CD4-positive, alpha-beta memory T cell (primary cell): ENCODE results near the gene CMIP. TPM values are rescaled to one million over a fixed set of nuclear protein-coding genes. Genes with fewer than 3 reads are reported as not detected.

Source experiments
- CTCF ChIA-PET: fragments of 350-600 bp; sonication (Branson Sonifier 250); formaldehyde crosslinking; loops from one replicate; lab custom pipeline; 2021; ENCODE audit warnings: inconsistent platforms; ENCODE audit not compliant: partially characterized antibody; lab: Charles Lee
- POLR2A ChIA-PET: fragments of 350-600 bp; sonication (Branson Sonifier 250); formaldehyde crosslinking; loops from one replicate; lab custom pipeline; 2021; ENCODE audit not compliant: partially characterized antibody; lab: Charles Lee
- DNase-seq, 5 donors: peaks; one replicate each; pipeline versions ENCODE4 v3.0.0 to v3.0.0-alpha.2; 2020 to 2022; ENCODE audit warnings: mixed read lengths in 1 of 5
- H3K27ac ChIP-seq: one replicate; pipeline ENCODE4 v1.7.0; 2013; ENCODE audit warnings: low read depth, low read length
- H3K27me3 ChIP-seq: 2 replicates; pipeline ENCODE4 v1.7.0; 2013; ENCODE audit warnings: mild to moderate bottlenecking, low read length, moderate library complexity; ENCODE audit not compliant: insufficient read depth
- H3K36me3 ChIP-seq: 2 replicates; pipeline ENCODE4 v1.7.0; 2013; ENCODE audit warnings: mild to moderate bottlenecking, low read length, moderate library complexity; ENCODE audit not compliant: insufficient read depth
- H3K4me1 ChIP-seq: 2 replicates; pipeline ENCODE4 v1.7.0; 2013; ENCODE audit warnings: mild to moderate bottlenecking, low read length, moderate library complexity; ENCODE audit not compliant: insufficient read depth
- H3K4me3 ChIP-seq, 2 donors: one replicate each; pipeline ENCODE4 v1.7.0; 2013; ENCODE audit warnings: low read length in 2 of 2, mild to moderate bottlenecking in 1 of 2
- H3K9me3 ChIP-seq, 2 donors: one replicate each; pipeline ENCODE4 v1.7.0; 2013; ENCODE audit warnings: low read length in 2 of 2, control low read depth in 1 of 2; ENCODE audit not compliant: control insufficient read depth in 1 of 2
- H3K27ac Mint-ChIP-seq, 7 donors: one replicate each; pipeline ENCODE4 v1.8.0; 2020 to 2021; ENCODE audit warnings: mixed read lengths in 7 of 7, mild to moderate bottlenecking in 6 of 7, inconsistent platforms in 3 of 7, moderate library complexity in 3 of 7
- H3K27me3 Mint-ChIP-seq, 2 donors: one replicate each; pipeline ENCODE4 v1.8.0; 2020 to 2021; ENCODE audit warnings: mixed read lengths in 2 of 2
- H3K36me3 Mint-ChIP-seq, 2 donors: one replicate each; pipeline ENCODE4 v1.8.0; 2020 to 2021; ENCODE audit warnings: mixed read lengths in 2 of 2, inconsistent platforms in 1 of 2, mild to moderate bottlenecking in 1 of 2
- H3K4me1 Mint-ChIP-seq, 4 donors: one replicate each; pipeline ENCODE4 v1.8.0; 2020 to 2021; ENCODE audit warnings: mixed read lengths in 4 of 4, mild to moderate bottlenecking in 1 of 4
- H3K4me3 Mint-ChIP-seq, 8 donors: one replicate each; pipeline ENCODE4 v1.8.0; 2020 to 2021; ENCODE audit warnings: mixed read lengths in 8 of 8, mild to moderate bottlenecking in 7 of 8, moderate library complexity in 6 of 8, inconsistent platforms in 3 of 8
- H3K9me3 Mint-ChIP-seq, 8 donors: one replicate each; pipeline ENCODE4 v1.8.0; 2020 to 2021; ENCODE audit warnings: mixed read lengths in 8 of 8, mild to moderate bottlenecking in 5 of 8, inconsistent platforms in 3 of 8, moderate library complexity in 1 of 8
- intact Hi-C: fragments of 100-400 bp; cut with micrococcal nuclease; formaldehyde crosslinking; loops from one replicate; pipeline ENCODE4 v1.15.1; 2023
- polyA plus RNA-seq, 2 donors: library from polyadenylated mRNA; unstranded; fragments of 300-500 nt; fragmentation: Illumina TruSeq; gene quantifications; one replicate each; pipeline ENCODE4 v1.2.3, GENCODE V29; 2021
- total RNA-seq, 2 experiments: library from RNA; stranded (reverse); gene quantifications; one replicate each; pipeline ENCODE4 v1.2.3, GENCODE V29; 2021

The CMIP gene
- total and polyA plus RNA-seq, 4 experiments from 2014 or later, result 0.84 to 36.4 (median 33.2) TPM; not detected in 1

DNA sequence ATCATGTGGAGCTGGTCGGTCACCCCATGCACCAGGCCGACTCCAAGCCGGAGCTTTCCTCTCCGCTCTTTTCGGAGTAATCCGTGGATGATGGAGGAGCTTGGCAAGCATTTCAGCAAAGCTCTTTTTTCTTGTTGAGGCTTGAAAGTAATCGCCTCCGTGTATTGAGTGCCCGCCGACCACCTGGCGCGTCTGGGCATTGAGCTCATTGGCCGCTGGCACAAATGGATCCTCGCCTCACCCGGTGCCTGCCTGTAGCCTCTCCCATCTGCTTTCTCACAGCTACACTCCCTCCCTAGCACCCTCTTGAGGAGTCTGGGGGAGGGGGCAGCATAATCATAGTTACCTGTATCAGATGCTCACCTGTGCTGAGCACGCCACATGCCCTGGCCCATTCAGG lies 148.9 kb downstream of the CMIP start:
- ChIA-PET CTCF (no interaction called here), POLR2A (interaction anchor here (1.0 kb wide), 1 partner anchor 12 kb away, joined by 3 read pairs; no protein-coding TSS in a partner anchor)
- peaks cover 5% of the 10 kb centered on the region for H3K4me1 ChIP-seq
- DNase-seq, result no peak
- Mint-ChIP-seq H3K4me3 (no peak overlapping the region), H3K27me3 (no peaks in the 10 kb centered on the region), H3K27ac (peak overlapping the region in 2 of 7 donors; percentile 6 to 81), H3K4me1 (peaks cover 15 to 32% (median 24%) of the 10 kb centered on the region in 4 donors), H3K36me3 (peaks cover 5 to 8% of the 10 kb centered on the region in 2 donors), H3K9me3 (no peaks in the 10 kb centered on the region)
- H3K36me3 ChIP-seq, result no peaks in the 10 kb centered on the region
- no peaks in the 10 kb centered on the region for H3K27me3 ChIP-seq
- no peak overlapping the region for H3K27ac ChIP-seq
- intact Hi-C loops, result no loop called here
- no peak overlapping the region for H3K4me3 ChIP-seq
- no peaks in the 10 kb centered on the region for H3K9me3 ChIP-seq

DNA sequence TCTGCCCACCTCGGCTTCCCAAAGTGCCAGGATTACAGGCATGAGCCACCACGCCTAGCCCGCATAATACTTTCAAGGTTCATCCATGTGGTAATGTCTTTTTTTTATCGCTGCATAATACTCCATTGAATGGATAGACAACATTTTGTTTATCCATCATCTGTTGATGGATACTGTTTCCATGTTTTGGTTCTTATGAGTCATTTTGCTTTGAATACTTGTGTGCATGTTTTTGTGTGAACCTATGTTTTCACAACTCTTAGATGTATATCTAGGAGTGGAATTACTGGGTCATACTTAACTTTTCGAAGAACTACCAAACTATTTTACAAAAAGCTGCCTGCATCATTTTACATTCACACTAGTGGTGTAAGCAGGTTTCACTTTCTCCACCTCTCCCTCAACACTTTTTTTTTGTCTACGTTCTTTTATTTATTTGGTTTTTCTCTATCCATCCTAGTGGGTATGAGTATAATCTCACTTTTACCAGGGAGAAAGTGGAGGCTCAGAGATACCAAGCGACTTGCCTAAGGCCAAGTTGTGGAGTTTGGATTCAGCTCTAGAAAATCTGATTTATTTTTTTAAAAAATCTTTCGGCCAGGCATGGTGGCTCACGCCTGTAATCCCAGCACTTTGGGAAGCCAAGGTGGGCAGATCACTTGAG lies 151.2 kb downstream of the CMIP start:
- H3K27ac Mint-ChIP-seq, result peak overlapping the region; percentile 5 to 84 (median 64)
- H3K9me3 Mint-ChIP-seq, result no peaks in the 10 kb centered on the region
- no peak overlapping the region for H3K4me3 Mint-ChIP-seq
- intact Hi-C loops, result no loop called here
- H3K4me1 Mint-ChIP-seq, result peaks cover 17 to 29% (median 24%) of the 10 kb centered on the region in 4 donors
- Histone ChIP-seq H3K4me1 (peaks cover 5% of the 10 kb centered on the region), H3K27ac (no peak overlapping the region), H3K9me3 (no peaks in the 10 kb centered on the region), H3K36me3 (no peaks in the 10 kb centered on the region), H3K27me3 (no peaks in the 10 kb centered on the region), H3K4me3 (no peak overlapping the region)
- DNase-seq, result peak in 1 of 5 donors; percentile 14
- H3K27me3 Mint-ChIP-seq, result no peaks in the 10 kb centered on the region
- POLR2A ChIA-PET, result no interaction called here
- peaks cover 0 to 4% of the 10 kb centered on the region in 2 donors for H3K36me3 Mint-ChIP-seq
- CTCF ChIA-PET, result interaction anchor here (0.9 kb wide), 1 partner anchor 27 kb away, joined by 4 read pairs; no protein-coding TSS in a partner anchor

- peak overlapping the region in 3 of 7 donors; percentile 30 to 60 (median 44) for H3K27ac Mint-ChIP-seq
- H3K9me3 Mint-ChIP-seq, result no peaks in the 10 kb centered on the region
- no peaks in the 10 kb centered on the region for H3K27me3 Mint-ChIP-seq
- Histone ChIP-seq H3K4me3 (no peak overlapping the region), H3K9me3 (no peaks in the 10 kb centered on the region), H3K4me1 (peaks cover 5% of the 10 kb centered on the region), H3K27me3 (no peaks in the 10 kb centered on the region), H3K27ac (no peak overlapping the region), H3K36me3 (no peaks in the 10 kb centered on the region)
- peaks cover 14 to 23% (median 19%) of the 10 kb centered on the region in 4 donors for H3K4me1 Mint-ChIP-seq
- CTCF ChIA-PET, result no interaction called here
- H3K36me3 Mint-ChIP-seq, result peaks cover 0 to 3% of the 10 kb centered on the region in 2 donors
- POLR2A ChIA-PET, result no interaction called here
- no peak overlapping the region for H3K4me3 Mint-ChIP-seq
- DNase-seq, result no peak
- intact Hi-C loops, result no loop called here
Observed at GRCh38 chr16:81597079-81597658, 152.6 kb downstream of the CMIP start.

GRCh38 chr16:81598083-81598482 lies 153.5 kb downstream of the CMIP start:
- no peak for DNase-seq
- H3K9me3 ChIP-seq, result no peaks in the 10 kb centered on the region
- peaks cover 14 to 23% (median 16%) of the 10 kb centered on the region in 4 donors for H3K4me1 Mint-ChIP-seq
- no peak overlapping the region for H3K4me3 ChIP-seq
- CTCF ChIA-PET, result no interaction called here
- peak overlapping the region in 4 of 7 donors; percentile 35 to 72 (median 61) for H3K27ac Mint-ChIP-seq
- H3K9me3 Mint-ChIP-seq, result no peaks in the 10 kb centered on the region
- no peak overlapping the region for H3K27ac ChIP-seq
- H3K27me3 Mint-ChIP-seq, result no peaks in the 10 kb centered on the region
- H3K36me3 Mint-ChIP-seq, result peaks cover 0 to 3% of the 10 kb centered on the region in 2 donors
- no peak overlapping the region for H3K4me3 Mint-ChIP-seq
- intact Hi-C loops, result no loop called here
- H3K4me1 ChIP-seq, result peaks cover 5% of the 10 kb centered on the region
- POLR2A ChIA-PET, result no interaction called here
- H3K36me3 ChIP-seq, result no peaks in the 10 kb centered on the region
- no peaks in the 10 kb centered on the region for H3K27me3 ChIP-seq

DNA sequence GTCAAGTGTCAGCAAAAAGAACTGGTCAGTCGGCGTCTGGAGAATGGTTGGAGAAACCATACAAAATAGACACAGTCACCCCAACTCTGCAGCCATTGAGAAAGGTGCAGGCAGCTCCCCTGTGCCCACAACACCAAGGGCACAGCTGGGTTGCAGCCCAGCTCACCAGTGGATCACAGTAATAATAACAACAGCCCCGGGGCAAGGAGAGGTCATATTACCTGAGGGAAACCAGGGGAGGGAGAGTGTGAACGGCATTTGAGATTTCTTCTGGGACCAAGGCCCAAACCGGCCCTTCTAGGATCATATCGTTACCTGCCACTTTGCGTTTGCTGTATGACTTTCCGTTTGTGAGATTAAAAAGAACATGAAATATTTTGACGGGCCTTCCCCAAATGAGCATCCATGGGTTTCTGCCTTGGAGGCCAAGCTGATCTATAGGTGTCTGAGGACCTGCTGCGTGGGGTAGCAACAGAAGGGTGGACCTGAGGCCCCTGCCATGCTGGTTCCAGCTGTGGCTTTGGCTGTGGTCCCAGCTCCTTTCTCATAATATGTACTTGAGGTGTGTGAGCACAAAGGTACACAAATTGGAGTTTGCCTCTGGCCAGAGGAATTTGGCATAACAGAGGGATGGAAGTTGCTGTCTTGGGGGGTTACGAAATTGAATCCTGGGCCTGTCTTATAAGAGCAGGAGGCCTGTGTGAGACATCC lies 154.6 kb downstream of the CMIP start:
- H3K9me3 Mint-ChIP-seq, result no peaks in the 10 kb centered on the region
- CTCF ChIA-PET, result interaction anchor here (1.0 kb wide), 1 partner anchor 98 kb away, joined by 3 read pairs; no protein-coding TSS in a partner anchor
- peaks cover 12 to 23% (median 15%) of the 10 kb centered on the region in 4 donors for H3K4me1 Mint-ChIP-seq

DNA sequence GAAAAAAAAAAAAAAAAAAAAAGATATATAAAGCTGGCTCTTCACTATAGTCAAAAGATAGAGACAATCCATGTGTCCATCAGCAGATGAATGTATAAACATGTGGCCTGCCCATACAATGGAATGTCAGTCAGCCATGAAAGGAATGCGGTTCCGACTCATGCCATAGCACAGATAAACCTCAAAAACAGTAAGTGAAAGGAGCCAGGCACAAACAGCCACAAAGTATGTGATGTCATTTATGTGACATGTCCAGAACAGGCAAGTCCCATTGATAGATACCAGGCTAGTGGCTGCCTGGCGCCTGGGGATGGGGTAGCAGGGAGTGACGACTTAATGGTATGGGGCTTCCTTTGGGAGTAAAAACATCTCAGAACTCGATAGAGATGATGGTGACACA lies 155.7 kb downstream of the CMIP start:
- Mint-ChIP-seq H3K9me3 (no peaks in the 10 kb centered on the region), H3K27me3 (no peaks in the 10 kb centered on the region), H3K4me1 (peaks cover 10 to 22% (median 12%) of the 10 kb centered on the region in 4 donors), H3K4me3 (no peak overlapping the region), H3K27ac (peak overlapping the region in 2 of 7 donors; percentile 8 to 74), H3K36me3 (no peaks in the 10 kb centered on the region)
- no peaks in the 10 kb centered on the region for H3K9me3 ChIP-seq
- no peak overlapping the region for H3K4me3 ChIP-seq
- ChIA-PET CTCF (no interaction called here), POLR2A (no interaction called here)
- no peak for DNase-seq
- intact Hi-C loops, result no loop called here
- H3K4me1 ChIP-seq, result no peaks in the 10 kb centered on the region
- H3K27ac ChIP-seq, result no peak overlapping the region
- H3K36me3 ChIP-seq, result no peaks in the 10 kb centered on the region
- no peaks in the 10 kb centered on the region for H3K27me3 ChIP-seq

More for the DNA sequence above, 154.6 kb downstream of the CMIP start:
- Histone ChIP-seq H3K4me3 (no peak overlapping the region), H3K27ac (no peak overlapping the region), H3K27me3 (no peaks in the 10 kb centered on the region), H3K36me3 (no peaks in the 10 kb centered on the region), H3K4me1 (no peaks in the 10 kb centered on the region), H3K9me3 (no peaks in the 10 kb centered on the region)
- intact Hi-C loops, result no loop called here
- peak overlapping the region in 4 of 7 donors; percentile 0 to 42 (median 16) for H3K27ac Mint-ChIP-seq
- POLR2A ChIA-PET, result no interaction called here
- no peak overlapping the region for H3K4me3 Mint-ChIP-seq
- H3K27me3 Mint-ChIP-seq, result no peaks in the 10 kb centered on the region
- H3K36me3 Mint-ChIP-seq, result peaks cover 0 to 3% of the 10 kb centered on the region in 2 donors
- no peak for DNase-seq

DNA sequence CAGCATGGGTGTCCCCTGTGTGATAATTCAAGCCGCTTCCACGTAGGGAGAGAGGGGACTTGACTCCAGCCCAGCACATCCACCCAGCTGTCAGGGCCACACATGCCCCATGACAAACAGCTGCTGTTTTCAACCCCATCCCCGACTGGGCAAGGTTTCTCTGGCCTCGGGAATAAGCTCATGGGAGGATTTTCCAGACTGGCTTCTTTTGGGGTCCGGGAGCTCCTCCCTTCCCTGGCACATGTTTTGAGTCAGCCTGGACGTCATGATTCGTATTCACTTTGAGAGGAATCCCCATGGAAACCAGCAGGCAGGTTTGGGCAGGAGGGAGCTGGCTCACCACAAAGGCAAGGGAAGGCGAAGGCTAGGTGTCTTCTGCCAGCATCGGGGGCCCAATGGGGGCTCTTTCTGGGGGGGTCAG lies 156.4 kb downstream of the CMIP start:
- peak overlapping the region in 1 of 7 donors; percentile 2 for H3K27ac Mint-ChIP-seq
- CTCF ChIA-PET, result no interaction called here
- no peak overlapping the region for H3K4me3 ChIP-seq

More for the DNA sequence above, 156.4 kb downstream of the CMIP start:
- no peak for DNase-seq
- H3K4me1 Mint-ChIP-seq, result peaks cover 6 to 17% (median 13%) of the 10 kb centered on the region in 4 donors
- H3K4me1 ChIP-seq, result no peaks in the 10 kb centered on the region
- no peaks in the 10 kb centered on the region for H3K9me3 ChIP-seq
- POLR2A ChIA-PET, result no interaction called here
- no peaks in the 10 kb centered on the region for H3K36me3 ChIP-seq
- H3K27me3 ChIP-seq, result no peaks in the 10 kb centered on the region
- no peaks in the 10 kb centered on the region for H3K27me3 Mint-ChIP-seq
- no peaks in the 10 kb centered on the region for H3K36me3 Mint-ChIP-seq
- no peaks in the 10 kb centered on the region for H3K9me3 Mint-ChIP-seq
- intact Hi-C loops, result no loop called here
- H3K27ac ChIP-seq, result no peak overlapping the region
- H3K4me3 Mint-ChIP-seq, result no peak overlapping the region
